ENCODE measurements around the gene HASPIN. TPM values are rescaled to one million over a fixed set of nuclear protein-coding genes. Genes with fewer than 3 reads are reported as not detected.

HASPIN gene
- total RNA-seq, 1 experiment from 2014 or later, result 26.8 TPM

DNA sequence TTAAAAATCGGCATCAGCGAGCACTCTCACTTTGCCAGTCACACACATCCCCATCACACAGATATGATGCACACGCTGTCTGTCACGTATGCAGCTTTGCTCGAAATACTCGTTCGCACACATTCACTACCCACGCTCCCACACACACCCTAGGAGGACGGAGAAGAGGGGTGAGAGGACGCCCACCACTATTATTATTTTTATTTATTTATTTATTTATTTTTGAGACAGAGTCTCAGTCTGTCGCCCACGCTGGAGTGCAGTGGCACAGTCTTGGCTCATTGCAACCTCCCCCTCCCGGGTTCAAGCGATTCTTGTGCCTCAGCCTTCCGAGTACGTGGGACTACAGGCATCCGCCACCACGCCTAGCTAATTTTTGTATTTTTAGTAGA is 30.4 kb downstream of the HASPIN start:
- TF ChIP-seq, protein P1, sequence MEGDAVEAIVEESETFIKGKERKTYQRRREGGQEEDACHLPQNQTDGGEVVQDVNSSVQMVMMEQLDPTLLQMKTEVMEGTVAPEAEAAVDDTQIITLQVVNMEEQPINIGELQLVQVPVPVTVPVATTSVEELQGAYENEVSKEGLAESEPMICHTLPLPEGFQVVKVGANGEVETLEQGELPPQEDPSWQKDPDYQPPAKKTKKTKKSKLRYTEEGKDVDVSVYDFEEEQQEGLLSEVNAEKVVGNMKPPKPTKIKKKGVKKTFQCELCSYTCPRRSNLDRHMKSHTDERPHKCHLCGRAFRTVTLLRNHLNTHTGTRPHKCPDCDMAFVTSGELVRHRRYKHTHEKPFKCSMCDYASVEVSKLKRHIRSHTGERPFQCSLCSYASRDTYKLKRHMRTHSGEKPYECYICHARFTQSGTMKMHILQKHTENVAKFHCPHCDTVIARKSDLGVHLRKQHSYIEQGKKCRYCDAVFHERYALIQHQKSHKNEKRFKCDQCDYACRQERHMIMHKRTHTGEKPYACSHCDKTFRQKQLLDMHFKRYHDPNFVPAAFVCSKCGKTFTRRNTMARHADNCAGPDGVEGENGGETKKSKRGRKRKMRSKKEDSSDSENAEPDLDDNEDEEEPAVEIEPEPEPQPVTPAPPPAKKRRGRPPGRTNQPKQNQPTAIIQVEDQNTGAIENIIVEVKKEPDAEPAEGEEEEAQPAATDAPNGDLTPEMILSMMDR (conservative IDR thresholded peaks at IDR 0.05), result no peak
- TF ChIP-seq EZH2 (IDR thresholded peaks at IDR 0.05; ENCODE audit: low read depth), result no peak
- Histone ChIP-seq H3K4me3 (no peak overlapping the region), H4K20me1 (ENCODE audit: insufficient read depth) (no peaks in the 10 kb centered on the region), H3K79me2 (ENCODE audit: low read depth) (0 out of 2 replicates have a peak, but pooled peaks cover 4% of the 10 kb centered on the region), H3K4me1 (replicated peaks; ENCODE audit: insufficient read depth) (peaks cover 11% of the 10 kb centered on the region), H3F3A (ENCODE audit: insufficient read depth, low read depth) (0 out of 2 replicates have a peak, but pooled peaks cover 3% of the 10 kb centered on the region), H3K4me2 (peak overlapping the region; percentile 65), H3K27ac (no peak overlapping the region), H2AFZ (peak overlapping the region; percentile 32; the same call in 1 of the 2 replicates), H3K27me3 (ENCODE audit: insufficient read depth, low read depth) (no peaks in the 10 kb centered on the region), H3K9me3 (ENCODE audit: insufficient read depth, low read depth) (no peaks in the 10 kb centered on the region), H3K36me3 (ENCODE audit: low read depth) (no peaks in the 10 kb centered on the region), H3K9me2 (ENCODE audit: insufficient read depth) (no peaks in the 10 kb centered on the region)
- intact Hi-C loops (cut with micrococcal nuclease; ENCODE audit: unreplicated experiment), result loop anchor here (2.0 kb wide), 1 partner anchor 85 kb away; the partner anchor contains the start of genes EMC6 and TAX1BP3
- ChIA-PET POLR2A (ENCODE audit: unreplicated experiment) (interaction anchor here (0.5 to 1.6 kb wide), 2 partner anchors 16 to 87 kb away, joined by 4 to 30 read pairs; no protein-coding TSS in a partner anchor), CTCF (interaction anchor here (0.6 kb wide), 1 partner anchor 90 kb away, joined by 3 read pairs; no protein-coding TSS in a partner anchor)
- BruUV-seq (replicated peaks), result no TSS peak
- DNase-seq, result no peak

DNA sequence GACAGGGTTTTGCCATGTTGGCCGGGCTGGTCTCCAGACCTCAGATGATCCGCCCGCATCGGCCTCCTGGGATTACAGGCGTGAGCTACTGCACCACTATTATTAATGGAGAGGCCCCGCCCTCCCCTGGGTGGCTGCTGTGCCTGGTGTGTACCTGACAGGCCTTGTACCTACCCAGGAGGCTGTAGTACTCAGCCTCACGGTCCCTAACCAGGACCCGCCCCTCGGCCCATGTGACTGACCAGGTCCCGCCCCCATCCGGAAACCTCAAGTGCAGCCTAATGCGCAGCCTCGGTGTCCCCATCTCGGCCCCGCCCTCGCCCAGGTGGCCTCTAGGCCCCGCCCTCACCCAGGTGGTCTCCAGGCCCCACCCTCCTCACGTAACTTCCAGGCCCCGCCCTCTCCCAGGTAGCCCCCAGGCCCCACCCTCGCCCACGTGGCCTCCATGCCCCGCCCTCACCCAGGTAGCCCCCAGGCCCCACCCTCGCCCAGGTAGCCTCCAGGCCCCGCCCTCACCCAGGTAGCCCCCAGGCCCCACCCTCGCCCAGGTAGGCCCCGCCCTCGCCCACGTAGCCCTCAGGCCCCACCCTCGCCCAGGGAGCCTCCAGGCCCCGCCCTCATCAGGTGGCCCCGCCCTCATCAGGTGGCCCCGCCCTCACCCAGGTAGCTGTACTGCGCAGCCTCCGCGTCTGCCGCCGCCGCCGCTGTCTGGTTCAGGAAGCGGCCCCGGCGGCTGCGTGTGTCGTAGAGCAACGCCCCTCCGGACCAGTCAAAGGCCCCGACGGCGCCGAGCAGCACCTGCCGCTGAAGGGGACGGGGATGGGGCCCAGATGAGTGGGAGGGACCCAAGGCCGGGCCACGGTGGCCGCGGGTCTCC is 31.0 kb downstream of the HASPIN start:
- no TSS peak for BruUV-seq (replicated peaks)
- no peaks in the 10 kb centered on the region for H4K20me1 ChIP-seq (ENCODE audit: insufficient read depth)
- peaks cover 11% of the 10 kb centered on the region for H3K4me1 ChIP-seq (replicated peaks; ENCODE audit: insufficient read depth)
- peak; percentile 94 to 100 for DNase-seq
- no peaks in the 10 kb centered on the region for H3K36me3 ChIP-seq (ENCODE audit: low read depth)
- peak overlapping the region; percentile 43 for H3K27ac ChIP-seq
- H2AFZ ChIP-seq, result peak overlapping the region; percentile 98
- TF ChIP-seq, protein P1 (conservative IDR thresholded peaks at IDR 0.05), result no peak
- TF ChIP-seq EZH2 (IDR thresholded peaks at IDR 0.05; ENCODE audit: low read depth), result no peak
- peak overlapping the region; percentile 92 for H3K4me2 ChIP-seq
- H3K79me2 ChIP-seq (ENCODE audit: low read depth), result 0 out of 2 replicates have a peak, but pooled peaks cover 4% of the 10 kb centered on the region
- peak overlapping the region; percentile 94 for H3K4me3 ChIP-seq
- H3K9me3 ChIP-seq (ENCODE audit: insufficient read depth, low read depth), result no peaks in the 10 kb centered on the region; the same call in 1 of the 2 replicates
- 0 out of 2 replicates have a peak, but pooled peaks cover 3% of the 10 kb centered on the region for H3F3A ChIP-seq (ENCODE audit: insufficient read depth, low read depth)
- H3K27me3 ChIP-seq (ENCODE audit: insufficient read depth, low read depth), result no peaks in the 10 kb centered on the region
- no peaks in the 10 kb centered on the region for H3K9me2 ChIP-seq (ENCODE audit: insufficient read depth)
- ChIA-PET CTCF (interaction anchor here (0.6 to 1.0 kb wide), 5 partner anchors 52 to 750 kb away, joined by 3 to 18 read pairs (median 10); partner anchors contain the start of genes NCBP3 and P2RX5), POLR2A (ENCODE audit: unreplicated experiment) (interaction anchor here (0.5 to 1.6 kb wide), 8 partner anchors 15 to 1355 kb away, joined by 3 to 30 read pairs (median 4); no protein-coding TSS in a partner anchor)
- intact Hi-C loops (cut with micrococcal nuclease; ENCODE audit: unreplicated experiment), result loop anchor here (2.0 kb wide), 1 partner anchor 86 kb away; the partner anchor contains the start of genes EMC6 and TAX1BP3

Data from PC-9 (cell line).